H1 (cell line): ENCODE measurements around the gene SIK2. TPM values are rescaled to one million over a fixed set of nuclear protein-coding genes. Genes with fewer than 3 reads are reported as not detected.

Experiments
- CBX5 ChIP-seq: fragments of 300-800, 300-1000 bp; sonication (generic); IDR thresholded peaks from 2 replicates; pipeline ENCODE4 v1.7.1; 2016; ENCODE audit warnings: antibody characterized with exemption, low read length, low read depth
- CTBP2 ChIP-seq: IDR thresholded peaks from 2 replicates; pipeline ENCODE4 v1.7.0; 2011; ENCODE audit warnings: borderline replicate concordance, mild to moderate bottlenecking, moderate library complexity, mixed read lengths, low read length; ENCODE audit not compliant: insufficient read depth, insufficient read length
- NRF1 ChIP-seq: IDR thresholded peaks from 2 replicates; pipeline ENCODE4 v1.6.1; 2011; ENCODE audit warnings: mild to moderate bottlenecking, low read depth, low read length, improper control_type of control experiment
- RXRA ChIP-seq: IDR thresholded peaks from 2 replicates; pipeline ENCODE4 v1.6.1; 2011; ENCODE audit warnings: low read depth, mild to moderate bottlenecking, low read length, moderate library complexity; ENCODE audit not compliant: insufficient read depth
- TCF12 ChIP-seq: IDR thresholded peaks from 2 replicates; pipeline ENCODE4 v1.6.1; 2011; ENCODE audit warnings: low read depth, mild to moderate bottlenecking, low read length
- polyA plus RNA-seq, 7 experiments: library from polyadenylated mRNA; depleted of rRNA in 3 of 7; stranded (reverse) in 5 of 7; unstranded in 2 of 7; fragments of >200 nt in 5 of 7; fragments of 200-250 nt in 2 of 7; gene quantifications; 1 replicate in 5 of 7; 2 replicates in 1 of 7; 4 replicates in 1 of 7; pipeline versions ENCODE4 v1.2.1 to v1.2.3, GENCODE V29; 2011 to 2013; ENCODE audit warnings: missing spikeins in 2 of 7, mixed read lengths in 2 of 7
- total RNA-seq: library from RNA; stranded (reverse); fragmentation: NEBNext Ultra II Directional; extraction: Animal tissue kit (Norgen Biotek cat#: 25700); gene quantifications from 2 replicates; pipeline ENCODE4 v1.2.1, GENCODE V29; 2021
- TF ChIP-seq, protein P1 (sequence below): fragments of 300-600 bp; sonication (generic); IDR thresholded peaks from 2 replicates; pipeline ENCODE4 v1.7.1; 2012; ENCODE audit warnings: low read length, moderate library complexity, mild to moderate bottlenecking, inconsistent platforms; ENCODE audit not compliant: insufficient replicate concordance

SIK2 gene
- total and polyA plus RNA-seq, 2 of the 8 experiments (the other 6 are each of a cell fraction or from before 2014, with no cell fraction given) = 8.8 to 11.2 TPM

- no peak for TF ChIP-seq NRF1
- TF ChIP-seq CBX5 = no peak
- no peak for TF ChIP-seq RXRA
- no peak for TF ChIP-seq CTBP2
- TF ChIP-seq, protein P1, sequence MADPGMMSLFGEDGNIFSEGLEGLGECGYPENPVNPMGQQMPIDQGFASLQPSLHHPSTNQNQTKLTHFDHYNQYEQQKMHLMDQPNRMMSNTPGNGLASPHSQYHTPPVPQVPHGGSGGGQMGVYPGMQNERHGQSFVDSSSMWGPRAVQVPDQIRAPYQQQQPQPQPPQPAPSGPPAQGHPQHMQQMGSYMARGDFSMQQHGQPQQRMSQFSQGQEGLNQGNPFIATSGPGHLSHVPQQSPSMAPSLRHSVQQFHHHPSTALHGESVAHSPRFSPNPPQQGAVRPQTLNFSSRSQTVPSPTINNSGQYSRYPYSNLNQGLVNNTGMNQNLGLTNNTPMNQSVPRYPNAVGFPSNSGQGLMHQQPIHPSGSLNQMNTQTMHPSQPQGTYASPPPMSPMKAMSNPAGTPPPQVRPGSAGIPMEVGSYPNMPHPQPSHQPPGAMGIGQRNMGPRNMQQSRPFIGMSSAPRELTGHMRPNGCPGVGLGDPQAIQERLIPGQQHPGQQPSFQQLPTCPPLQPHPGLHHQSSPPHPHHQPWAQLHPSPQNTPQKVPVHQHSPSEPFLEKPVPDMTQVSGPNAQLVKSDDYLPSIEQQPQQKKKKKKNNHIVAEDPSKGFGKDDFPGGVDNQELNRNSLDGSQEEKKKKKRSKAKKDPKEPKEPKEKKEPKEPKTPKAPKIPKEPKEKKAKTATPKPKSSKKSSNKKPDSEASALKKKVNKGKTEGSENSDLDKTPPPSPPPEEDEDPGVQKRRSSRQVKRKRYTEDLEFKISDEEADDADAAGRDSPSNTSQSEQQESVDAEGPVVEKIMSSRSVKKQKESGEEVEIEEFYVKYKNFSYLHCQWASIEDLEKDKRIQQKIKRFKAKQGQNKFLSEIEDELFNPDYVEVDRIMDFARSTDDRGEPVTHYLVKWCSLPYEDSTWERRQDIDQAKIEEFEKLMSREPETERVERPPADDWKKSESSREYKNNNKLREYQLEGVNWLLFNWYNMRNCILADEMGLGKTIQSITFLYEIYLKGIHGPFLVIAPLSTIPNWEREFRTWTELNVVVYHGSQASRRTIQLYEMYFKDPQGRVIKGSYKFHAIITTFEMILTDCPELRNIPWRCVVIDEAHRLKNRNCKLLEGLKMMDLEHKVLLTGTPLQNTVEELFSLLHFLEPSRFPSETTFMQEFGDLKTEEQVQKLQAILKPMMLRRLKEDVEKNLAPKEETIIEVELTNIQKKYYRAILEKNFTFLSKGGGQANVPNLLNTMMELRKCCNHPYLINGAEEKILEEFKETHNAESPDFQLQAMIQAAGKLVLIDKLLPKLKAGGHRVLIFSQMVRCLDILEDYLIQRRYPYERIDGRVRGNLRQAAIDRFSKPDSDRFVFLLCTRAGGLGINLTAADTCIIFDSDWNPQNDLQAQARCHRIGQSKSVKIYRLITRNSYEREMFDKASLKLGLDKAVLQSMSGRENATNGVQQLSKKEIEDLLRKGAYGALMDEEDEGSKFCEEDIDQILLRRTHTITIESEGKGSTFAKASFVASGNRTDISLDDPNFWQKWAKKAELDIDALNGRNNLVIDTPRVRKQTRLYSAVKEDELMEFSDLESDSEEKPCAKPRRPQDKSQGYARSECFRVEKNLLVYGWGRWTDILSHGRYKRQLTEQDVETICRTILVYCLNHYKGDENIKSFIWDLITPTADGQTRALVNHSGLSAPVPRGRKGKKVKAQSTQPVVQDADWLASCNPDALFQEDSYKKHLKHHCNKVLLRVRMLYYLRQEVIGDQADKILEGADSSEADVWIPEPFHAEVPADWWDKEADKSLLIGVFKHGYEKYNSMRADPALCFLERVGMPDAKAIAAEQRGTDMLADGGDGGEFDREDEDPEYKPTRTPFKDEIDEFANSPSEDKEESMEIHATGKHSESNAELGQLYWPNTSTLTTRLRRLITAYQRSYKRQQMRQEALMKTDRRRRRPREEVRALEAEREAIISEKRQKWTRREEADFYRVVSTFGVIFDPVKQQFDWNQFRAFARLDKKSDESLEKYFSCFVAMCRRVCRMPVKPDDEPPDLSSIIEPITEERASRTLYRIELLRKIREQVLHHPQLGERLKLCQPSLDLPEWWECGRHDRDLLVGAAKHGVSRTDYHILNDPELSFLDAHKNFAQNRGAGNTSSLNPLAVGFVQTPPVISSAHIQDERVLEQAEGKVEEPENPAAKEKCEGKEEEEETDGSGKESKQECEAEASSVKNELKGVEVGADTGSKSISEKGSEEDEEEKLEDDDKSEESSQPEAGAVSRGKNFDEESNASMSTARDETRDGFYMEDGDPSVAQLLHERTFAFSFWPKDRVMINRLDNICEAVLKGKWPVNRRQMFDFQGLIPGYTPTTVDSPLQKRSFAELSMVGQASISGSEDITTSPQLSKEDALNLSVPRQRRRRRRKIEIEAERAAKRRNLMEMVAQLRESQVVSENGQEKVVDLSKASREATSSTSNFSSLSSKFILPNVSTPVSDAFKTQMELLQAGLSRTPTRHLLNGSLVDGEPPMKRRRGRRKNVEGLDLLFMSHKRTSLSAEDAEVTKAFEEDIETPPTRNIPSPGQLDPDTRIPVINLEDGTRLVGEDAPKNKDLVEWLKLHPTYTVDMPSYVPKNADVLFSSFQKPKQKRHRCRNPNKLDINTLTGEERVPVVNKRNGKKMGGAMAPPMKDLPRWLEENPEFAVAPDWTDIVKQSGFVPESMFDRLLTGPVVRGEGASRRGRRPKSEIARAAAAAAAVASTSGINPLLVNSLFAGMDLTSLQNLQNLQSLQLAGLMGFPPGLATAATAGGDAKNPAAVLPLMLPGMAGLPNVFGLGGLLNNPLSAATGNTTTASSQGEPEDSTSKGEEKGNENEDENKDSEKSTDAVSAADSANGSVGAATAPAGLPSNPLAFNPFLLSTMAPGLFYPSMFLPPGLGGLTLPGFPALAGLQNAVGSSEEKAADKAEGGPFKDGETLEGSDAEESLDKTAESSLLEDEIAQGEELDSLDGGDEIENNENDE = no peak
- TF ChIP-seq TCF12 = no peak
These were observed 42.3 kb upstream of the SIK2 start (continued) for GRCh38 chr11:111559800-111560464.
